Measurements from ENCODE around the gene SSU72.
"Not testable (repeated sequence)": the region's sequence is repeated elsewhere in the genome, so short reads cannot be mapped to it uniquely, and the experiment has no call there.

SSU72 gene

GRCh38 chr1:1524750-1525383 lies 49.8 kb downstream of the SSU72 start:
- not testable (repeated sequence) for H3K4me1 ChIP-seq (ENCODE audit: control insufficient read depth, insufficient read depth, low read length); H3K9me3 ChIP-seq (ENCODE audit: control insufficient read depth, insufficient read depth, low read length); H3K27me3 ChIP-seq (ENCODE audit: control insufficient read depth, insufficient read depth, low read length); H3K4me3 ChIP-seq (ENCODE audit: low read depth, low read length); H3K9ac ChIP-seq (ENCODE audit: low read depth, low read length)
- H3K36me3 ChIP-seq (ENCODE audit: control insufficient read depth, insufficient read depth, low read length): peaks cover 45% of the 10 kb centered on the region

DNA sequence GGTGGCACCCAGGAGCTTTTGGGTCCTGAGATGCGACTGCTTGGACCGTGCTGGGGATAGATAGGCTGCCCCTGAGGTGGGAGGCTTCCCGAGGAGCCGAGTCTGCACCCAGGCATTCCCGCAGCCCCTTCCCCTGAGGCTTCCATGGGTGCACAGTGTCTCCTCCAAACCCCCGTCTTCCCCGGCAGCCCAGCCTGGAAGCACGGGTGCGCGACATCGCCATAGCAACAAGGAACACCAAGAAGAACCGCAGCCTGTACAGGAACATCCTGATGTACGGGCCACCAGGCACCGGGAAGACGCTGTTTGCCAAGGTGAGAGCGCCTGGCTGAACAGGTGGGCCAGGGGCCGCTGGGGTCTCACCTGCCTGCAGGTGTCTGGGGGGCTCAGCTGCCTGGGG lies 51.0 kb downstream of the SSU72 start:
- not testable (repeated sequence) for H3K9me3 ChIP-seq (ENCODE audit: control insufficient read depth, insufficient read depth, low read length); H3K27me3 ChIP-seq (ENCODE audit: control insufficient read depth, insufficient read depth, low read length); H3K4me1 ChIP-seq (ENCODE audit: control insufficient read depth, insufficient read depth, low read length); H3K4me3 ChIP-seq (ENCODE audit: low read depth, low read length); H3K9ac ChIP-seq (ENCODE audit: low read depth, low read length)
- H3K36me3 ChIP-seq (ENCODE audit: control insufficient read depth, insufficient read depth, low read length): peaks cover 36% of the 10 kb centered on the region

- peaks cover 38% of the 10 kb centered on the region for H3K36me3 ChIP-seq (ENCODE audit: control insufficient read depth, insufficient read depth, low read length)
These were observed 51.4 kb downstream of the SSU72 start for GRCh38 chr1:1523226-1523625.

GRCh38 chr1:1522536-1522935 lies 52.1 kb downstream of the SSU72 start:
- H3K4me3 ChIP-seq (ENCODE audit: low read depth, low read length); H3K9ac ChIP-seq (ENCODE audit: low read depth, low read length); H3K4me1 ChIP-seq (ENCODE audit: control insufficient read depth, insufficient read depth, low read length); H3K9me3 ChIP-seq (ENCODE audit: control insufficient read depth, insufficient read depth, low read length); H3K27me3 ChIP-seq (ENCODE audit: control insufficient read depth, insufficient read depth, low read length): not testable (repeated sequence)
- H3K36me3 ChIP-seq (ENCODE audit: control insufficient read depth, insufficient read depth, low read length): peaks cover 42% of the 10 kb centered on the region

More at GRCh38 chr1:1523226-1523625, 51.4 kb downstream of the SSU72 start:
- H3K9ac ChIP-seq (ENCODE audit: low read depth, low read length); H3K27me3 ChIP-seq (ENCODE audit: control insufficient read depth, insufficient read depth, low read length); H3K4me3 ChIP-seq (ENCODE audit: low read depth, low read length); H3K9me3 ChIP-seq (ENCODE audit: control insufficient read depth, insufficient read depth, low read length); H3K4me1 ChIP-seq (ENCODE audit: control insufficient read depth, insufficient read depth, low read length): not testable (repeated sequence)

DNA sequence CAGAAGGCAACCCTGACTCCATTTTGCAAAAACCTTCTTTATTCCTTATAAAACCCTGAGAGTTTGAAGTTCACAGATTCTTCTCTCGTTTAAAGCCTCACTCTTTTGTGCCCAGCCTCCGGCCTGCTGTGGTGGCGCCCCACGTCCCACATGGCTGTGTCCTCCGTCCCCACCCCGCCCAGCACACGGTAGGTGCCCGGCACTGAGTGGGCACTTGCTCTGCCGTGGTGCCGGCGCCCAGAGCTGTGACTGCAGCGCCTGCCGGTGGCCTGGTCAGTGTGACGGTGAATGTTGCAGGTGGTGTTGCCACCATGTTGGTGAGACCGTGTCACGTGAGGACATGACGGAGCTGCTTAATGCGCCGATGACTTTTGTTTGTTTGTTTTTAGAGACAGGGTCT lies 53.3 kb downstream of the SSU72 start:
- Histone ChIP-seq H3K4me3 (ENCODE audit: low read depth, low read length) (no peak overlapping the region), H3K4me1 (ENCODE audit: control insufficient read depth, insufficient read depth, low read length) (no peaks in the 10 kb centered on the region), H3K9me3 (ENCODE audit: control insufficient read depth, insufficient read depth, low read length) (no peaks in the 10 kb centered on the region), H3K36me3 (ENCODE audit: control insufficient read depth, insufficient read depth, low read length) (peaks cover 37% of the 10 kb centered on the region), H3K27me3 (ENCODE audit: control insufficient read depth, insufficient read depth, low read length) (no peaks in the 10 kb centered on the region), H3K9ac (ENCODE audit: low read depth, low read length) (no peak overlapping the region)

- peaks cover 35% of the 10 kb centered on the region for H3K36me3 ChIP-seq (ENCODE audit: control insufficient read depth, insufficient read depth, low read length)
- H3K4me3 ChIP-seq (ENCODE audit: low read depth, low read length); H3K4me1 ChIP-seq (ENCODE audit: control insufficient read depth, insufficient read depth, low read length); H3K27me3 ChIP-seq (ENCODE audit: control insufficient read depth, insufficient read depth, low read length); H3K9ac ChIP-seq (ENCODE audit: low read depth, low read length); H3K9me3 ChIP-seq (ENCODE audit: control insufficient read depth, insufficient read depth, low read length): not testable (repeated sequence)
These were observed 54.7 kb downstream of the SSU72 start for GRCh38 chr1:1519805-1520505.

DNA sequence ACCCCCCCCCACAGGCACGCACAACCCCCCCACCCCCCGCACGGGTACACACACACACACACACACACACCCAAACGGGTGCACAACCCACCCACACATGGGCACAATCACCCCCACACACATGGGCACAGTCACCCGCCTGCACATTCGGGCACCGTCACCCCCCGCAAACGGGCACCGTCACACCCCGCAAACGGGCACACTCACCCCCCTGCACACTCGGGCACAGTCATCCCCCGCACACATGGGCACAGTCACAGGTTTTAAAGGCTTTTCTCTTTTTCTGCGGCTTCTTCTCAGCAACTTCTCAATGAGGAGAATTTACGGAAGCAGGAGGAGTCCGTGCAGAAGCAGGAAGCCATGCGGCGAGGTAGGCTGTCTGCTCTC lies 56.0 kb downstream of the SSU72 start:
- H3K27me3 ChIP-seq (ENCODE audit: control insufficient read depth, insufficient read depth, low read length); H3K4me3 ChIP-seq (ENCODE audit: low read depth, low read length); H3K4me1 ChIP-seq (ENCODE audit: control insufficient read depth, insufficient read depth, low read length); H3K9ac ChIP-seq (ENCODE audit: low read depth, low read length); H3K9me3 ChIP-seq (ENCODE audit: control insufficient read depth, insufficient read depth, low read length): not testable (repeated sequence)
- peaks cover 32% of the 10 kb centered on the region for H3K36me3 ChIP-seq (ENCODE audit: control insufficient read depth, insufficient read depth, low read length)

- Histone ChIP-seq H3K36me3 (ENCODE audit: control insufficient read depth, insufficient read depth, low read length) (peaks cover 27% of the 10 kb centered on the region), H3K4me3 (ENCODE audit: low read depth, low read length) (no peak overlapping the region), H3K9me3 (ENCODE audit: control insufficient read depth, insufficient read depth, low read length) (no peaks in the 10 kb centered on the region), H3K4me1 (ENCODE audit: control insufficient read depth, insufficient read depth, low read length) (no peaks in the 10 kb centered on the region), H3K9ac (ENCODE audit: low read depth, low read length) (no peak overlapping the region), H3K27me3 (ENCODE audit: control insufficient read depth, insufficient read depth, low read length) (no peaks in the 10 kb centered on the region)
These were observed 56.6 kb downstream of the SSU72 start for GRCh38 chr1:1517973-1518620.

GRCh38 chr1:1516923-1517322 lies 57.7 kb downstream of the SSU72 start:
- H3K36me3 ChIP-seq (ENCODE audit: control insufficient read depth, insufficient read depth, low read length): peaks cover 27% of the 10 kb centered on the region
- not testable (repeated sequence) for H3K27me3 ChIP-seq (ENCODE audit: control insufficient read depth, insufficient read depth, low read length); H3K9me3 ChIP-seq (ENCODE audit: control insufficient read depth, insufficient read depth, low read length); H3K9ac ChIP-seq (ENCODE audit: low read depth, low read length); H3K4me3 ChIP-seq (ENCODE audit: low read depth, low read length); H3K4me1 ChIP-seq (ENCODE audit: control insufficient read depth, insufficient read depth, low read length)

- not testable (repeated sequence) for H3K4me1 ChIP-seq (ENCODE audit: control insufficient read depth, insufficient read depth, low read length); H3K27me3 ChIP-seq (ENCODE audit: control insufficient read depth, insufficient read depth, low read length); H3K9me3 ChIP-seq (ENCODE audit: control insufficient read depth, insufficient read depth, low read length); H3K9ac ChIP-seq (ENCODE audit: low read depth, low read length); H3K4me3 ChIP-seq (ENCODE audit: low read depth, low read length)
- peaks cover 12% of the 10 kb centered on the region for H3K36me3 ChIP-seq (ENCODE audit: control insufficient read depth, insufficient read depth, low read length)
These were observed 60.3 kb downstream of the SSU72 start for GRCh38 chr1:1514376-1514775.

GRCh38 chr1:1513675-1514074 lies 61.0 kb downstream of the SSU72 start:
- peaks cover 12% of the 10 kb centered on the region for H3K36me3 ChIP-seq (ENCODE audit: control insufficient read depth, insufficient read depth, low read length)
- not testable (repeated sequence) for H3K4me1 ChIP-seq (ENCODE audit: control insufficient read depth, insufficient read depth, low read length); H3K4me3 ChIP-seq (ENCODE audit: low read depth, low read length); H3K27me3 ChIP-seq (ENCODE audit: control insufficient read depth, insufficient read depth, low read length); H3K9ac ChIP-seq (ENCODE audit: low read depth, low read length); H3K9me3 ChIP-seq (ENCODE audit: control insufficient read depth, insufficient read depth, low read length)

GRCh38 chr1:1512425-1512824 lies 62.2 kb downstream of the SSU72 start:
- peak overlapping the region; percentile 52 for H3K4me3 ChIP-seq (ENCODE audit: low read depth, low read length)
- not testable (repeated sequence) for H3K27me3 ChIP-seq (ENCODE audit: control insufficient read depth, insufficient read depth, low read length); H3K4me1 ChIP-seq (ENCODE audit: control insufficient read depth, insufficient read depth, low read length); H3K9ac ChIP-seq (ENCODE audit: low read depth, low read length); H3K36me3 ChIP-seq (ENCODE audit: control insufficient read depth, insufficient read depth, low read length); H3K9me3 ChIP-seq (ENCODE audit: control insufficient read depth, insufficient read depth, low read length)
